HepG2 (cell line): Measurements from ENCODE around the gene FBXO10. TPM values are rescaled to one million over a fixed set of nuclear protein-coding genes. Genes with fewer than 3 reads are reported as not detected.

Experiments
- CBX5 ChIP-seq: sonication (generic); formaldehyde crosslinking; IDR thresholded peaks from 2 replicates; pipeline ENCODE4 v1.4.0; 2020; ENCODE audit warnings: missing genetic modification reagents, borderline replicate concordance
- DMAP1 ChIP-seq: IDR thresholded peaks from 2 replicates; pipeline ENCODE4 v1.6.1; 2016
- ONECUT2 ChIP-seq: sonication (generic); formaldehyde crosslinking; IDR thresholded peaks from 2 replicates; pipeline ENCODE4 v1.4.0; 2020; ENCODE audit warnings: missing genetic modification reagents
- POLR2AphosphoS2 ChIP-seq: IDR thresholded peaks from 2 replicates; pipeline ENCODE4 v1.6.1; 2011; ENCODE audit warnings: low read depth, low read length, improper control_type of control experiment
- TARDBP ChIP-seq: sonication (generic); formaldehyde crosslinking; IDR thresholded peaks from 2 replicates; pipeline ENCODE4 v1.8.0; 2022; ENCODE audit warnings: mild to moderate bottlenecking, missing genetic modification reagents
- ZFP41 ChIP-seq: sonication (generic); formaldehyde crosslinking; IDR thresholded peaks from 2 replicates; pipeline ENCODE4 v1.4.0; 2020; ENCODE audit warnings: mild to moderate bottlenecking, missing genetic modification reagents, borderline replicate concordance
- ZNF143 ChIP-seq: sonication (generic); formaldehyde crosslinking; IDR thresholded peaks from 2 replicates; pipeline ENCODE4 v1.4.0; 2020; ENCODE audit warnings: missing genetic modification reagents
- ZNF331 ChIP-seq: sonication (generic); formaldehyde crosslinking; IDR thresholded peaks from 2 replicates; pipeline ENCODE4 v1.4.0; 2020; ENCODE audit warnings: missing genetic modification reagents
- ZNF34 ChIP-seq: sonication (generic); formaldehyde crosslinking; IDR thresholded peaks from 2 replicates; pipeline ENCODE4 v1.4.0; 2020; ENCODE audit warnings: mild to moderate bottlenecking, missing genetic modification reagents, borderline replicate concordance
- ZNF350 ChIP-seq: sonication (generic); formaldehyde crosslinking; IDR thresholded peaks from 2 replicates; pipeline ENCODE4 v1.4.0; 2020; ENCODE audit warnings: mild to moderate bottlenecking, low read depth, missing genetic modification reagents, borderline replicate concordance
- ZNF761 ChIP-seq: sonication (generic); formaldehyde crosslinking; conservative IDR thresholded peaks from 2 replicates; pipeline ENCODE4 v1.4.0; 2020; ENCODE audit warnings: mild to moderate bottlenecking, missing genetic modification reagents
- polyA plus RNA-seq, 8 experiments: library from polyadenylated mRNA; depleted of rRNA in 3 of 8; stranded (reverse) in 7 of 8; unstranded in 1 of 8; fragments of >200 nt; fragmentation: Illumina TruSeq in 4 of 8; extraction: Trizol in 4 of 8; gene quantifications; 2 replicates each; pipeline versions ENCODE4 v1.2.1 to v1.2.3, GENCODE V29; 2011 to 2016; ENCODE audit warnings: low read depth in 4 of 8, missing spikeins in 1 of 8, mixed read lengths in 1 of 8; ENCODE audit not compliant: insufficient read depth in 1 of 8
- total RNA-seq, 5 experiments: library from RNA; depleted of rRNA; stranded (reverse); fragments of >200 nt; fragmentation: Illumina TruSeq; extraction: Trizol; gene quantifications; 2 replicates each; pipeline ENCODE4 v1.2.3, GENCODE V29; 2016; ENCODE audit warnings: low read depth in 1 of 5
- TF ChIP-seq, protein P1 (sequence below): sonication (generic); formaldehyde crosslinking; IDR thresholded peaks from 2 replicates; pipeline ENCODE4 v1.4.0; 2020; ENCODE audit warnings: missing genetic modification reagents, borderline replicate concordance
- TF ChIP-seq, protein P2 (sequence below): IDR thresholded peaks from 2 replicates; pipeline ENCODE4 v1.6.1; 2016
- TF ChIP-seq, protein P3 (sequence below): sonication (generic); formaldehyde crosslinking; conservative IDR thresholded peaks from 2 replicates; pipeline ENCODE4 v1.8.0; 2022; ENCODE audit warnings: mild to moderate bottlenecking, moderate library complexity, missing genetic modification reagents
- TF ChIP-seq, protein P4 (sequence below): sonication (generic); formaldehyde crosslinking; IDR thresholded peaks from 2 replicates; pipeline ENCODE4 v1.4.0; 2020; ENCODE audit warnings: missing genetic modification reagents, borderline replicate concordance
- TF ChIP-seq, protein P5 (sequence below): sonication (generic); formaldehyde crosslinking; conservative IDR thresholded peaks from 2 replicates; pipeline ENCODE4 v1.4.0; 2020; ENCODE audit warnings: mild to moderate bottlenecking, missing genetic modification reagents, moderate library complexity

Gene FBXO10
- total and polyA plus RNA-seq, 2 of the 13 experiments (the other 11 are each of a cell fraction or from before 2014, with no cell fraction given): 3.1 to 5.1 TPM

DNA sequence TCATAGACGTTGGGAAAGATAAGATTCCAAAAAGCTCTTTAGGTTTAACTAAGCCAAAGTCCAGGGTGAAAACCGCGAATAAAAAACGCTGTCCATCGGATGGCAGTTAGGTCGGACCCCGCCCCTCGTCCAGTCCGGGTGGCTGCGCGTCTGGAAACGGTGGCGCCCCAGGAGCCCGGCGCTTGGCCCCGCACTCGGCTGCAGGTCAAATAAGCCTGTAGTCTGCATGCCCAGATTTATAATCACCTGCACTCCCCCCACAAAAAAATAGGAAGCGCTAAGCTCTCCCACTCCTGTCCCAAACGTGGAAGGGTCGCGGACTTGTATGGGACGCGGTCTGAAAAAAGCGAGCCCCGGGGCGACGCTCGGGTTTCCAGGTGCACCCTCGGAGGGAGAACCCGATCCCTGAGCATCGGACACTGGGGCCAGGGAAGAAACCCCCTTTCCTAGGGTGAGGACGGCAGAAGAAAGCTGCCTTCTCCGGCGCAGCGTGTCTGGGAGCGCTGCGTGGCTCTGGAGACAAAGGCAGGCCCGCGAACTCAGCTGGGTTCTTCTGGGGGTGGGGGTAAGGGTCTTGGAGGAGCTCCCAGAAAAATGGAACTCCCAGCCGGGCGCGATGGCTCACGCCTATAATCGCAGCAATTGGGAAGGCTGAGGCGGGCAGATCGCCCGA is 110.0 kb downstream of the FBXO10 start (continued):
- TF ChIP-seq, protein P1, sequence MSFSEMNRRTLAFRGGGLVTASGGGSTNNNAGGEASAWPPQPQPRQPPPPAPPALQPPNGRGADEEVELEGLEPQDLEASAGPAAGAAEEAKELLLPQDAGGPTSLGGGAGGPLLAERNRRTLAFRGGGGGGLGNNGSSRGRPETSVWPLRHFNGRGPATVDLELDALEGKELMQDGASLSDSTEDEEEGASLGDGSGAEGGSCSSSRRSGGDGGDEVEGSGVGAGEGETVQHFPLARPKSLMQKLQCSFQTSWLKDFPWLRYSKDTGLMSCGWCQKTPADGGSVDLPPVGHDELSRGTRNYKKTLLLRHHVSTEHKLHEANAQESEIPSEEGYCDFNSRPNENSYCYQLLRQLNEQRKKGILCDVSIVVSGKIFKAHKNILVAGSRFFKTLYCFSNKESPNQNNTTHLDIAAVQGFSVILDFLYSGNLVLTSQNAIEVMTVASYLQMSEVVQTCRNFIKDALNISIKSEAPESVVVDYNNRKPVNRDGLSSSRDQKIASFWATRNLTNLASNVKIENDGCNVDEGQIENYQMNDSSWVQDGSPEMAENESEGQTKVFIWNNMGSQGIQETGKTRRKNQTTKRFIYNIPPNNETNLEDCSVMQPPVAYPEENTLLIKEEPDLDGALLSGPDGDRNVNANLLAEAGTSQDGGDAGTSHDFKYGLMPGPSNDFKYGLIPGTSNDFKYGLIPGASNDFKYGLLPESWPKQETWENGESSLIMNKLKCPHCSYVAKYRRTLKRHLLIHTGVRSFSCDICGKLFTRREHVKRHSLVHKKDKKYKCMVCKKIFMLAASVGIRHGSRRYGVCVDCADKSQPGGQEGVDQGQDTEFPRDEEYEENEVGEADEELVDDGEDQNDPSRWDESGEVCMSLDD (CRISPR knock-in tag): no peak; the same call in 1 of the 2 replicates
- TF ChIP-seq ZFP41 (no peak), DMAP1 (CRISPR knock-in tag) (peak; percentile 49; the same call in 1 of the 2 replicates), ZNF331 (no peak), ONECUT2 (CRISPR knock-in tag) (no peak), ZNF350 (no peak; the same call in 1 of the 2 replicates), POLR2AphosphoS2 (no peak; the same call in 1 of the 2 replicates), ZNF761 (CRISPR knock-in tag) (0 out of 2 replicates have a peak, but pooled peaks have one; percentile 29), ZNF143 (no peak), TARDBP (CRISPR knock-in tag) (no peak), CBX5 (CRISPR knock-in tag) (no peak), ZNF34 (CRISPR knock-in tag) (no peak)
- TF ChIP-seq, protein P2, sequence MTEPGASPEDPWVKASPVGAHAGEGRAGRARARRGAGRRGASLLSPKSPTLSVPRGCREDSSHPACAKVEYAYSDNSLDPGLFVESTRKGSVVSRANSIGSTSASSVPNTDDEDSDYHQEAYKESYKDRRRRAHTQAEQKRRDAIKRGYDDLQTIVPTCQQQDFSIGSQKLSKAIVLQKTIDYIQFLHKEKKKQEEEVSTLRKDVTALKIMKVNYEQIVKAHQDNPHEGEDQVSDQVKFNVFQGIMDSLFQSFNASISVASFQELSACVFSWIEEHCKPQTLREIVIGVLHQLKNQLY (CRISPR knock-in tag): no peak
- TF ChIP-seq, protein P3, sequence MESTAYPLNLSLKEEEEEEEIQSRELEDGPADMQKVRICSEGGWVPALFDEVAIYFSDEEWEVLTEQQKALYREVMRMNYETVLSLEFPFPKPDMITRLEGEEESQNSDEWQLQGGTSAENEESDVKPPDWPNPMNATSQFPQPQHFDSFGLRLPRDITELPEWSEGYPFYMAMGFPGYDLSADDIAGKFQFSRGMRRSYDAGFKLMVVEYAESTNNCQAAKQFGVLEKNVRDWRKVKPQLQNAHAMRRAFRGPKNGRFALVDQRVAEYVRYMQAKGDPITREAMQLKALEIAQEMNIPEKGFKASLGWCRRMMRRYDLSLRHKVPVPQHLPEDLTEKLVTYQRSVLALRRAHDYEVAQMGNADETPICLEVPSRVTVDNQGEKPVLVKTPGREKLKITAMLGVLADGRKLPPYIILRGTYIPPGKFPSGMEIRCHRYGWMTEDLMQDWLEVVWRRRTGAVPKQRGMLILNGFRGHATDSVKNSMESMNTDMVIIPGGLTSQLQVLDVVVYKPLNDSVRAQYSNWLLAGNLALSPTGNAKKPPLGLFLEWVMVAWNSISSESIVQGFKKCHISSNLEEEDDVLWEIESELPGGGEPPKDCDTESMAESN (CRISPR knock-in tag): peak; percentile 44; the same call in 1 of the 2 replicates
- TF ChIP-seq, protein P4, sequence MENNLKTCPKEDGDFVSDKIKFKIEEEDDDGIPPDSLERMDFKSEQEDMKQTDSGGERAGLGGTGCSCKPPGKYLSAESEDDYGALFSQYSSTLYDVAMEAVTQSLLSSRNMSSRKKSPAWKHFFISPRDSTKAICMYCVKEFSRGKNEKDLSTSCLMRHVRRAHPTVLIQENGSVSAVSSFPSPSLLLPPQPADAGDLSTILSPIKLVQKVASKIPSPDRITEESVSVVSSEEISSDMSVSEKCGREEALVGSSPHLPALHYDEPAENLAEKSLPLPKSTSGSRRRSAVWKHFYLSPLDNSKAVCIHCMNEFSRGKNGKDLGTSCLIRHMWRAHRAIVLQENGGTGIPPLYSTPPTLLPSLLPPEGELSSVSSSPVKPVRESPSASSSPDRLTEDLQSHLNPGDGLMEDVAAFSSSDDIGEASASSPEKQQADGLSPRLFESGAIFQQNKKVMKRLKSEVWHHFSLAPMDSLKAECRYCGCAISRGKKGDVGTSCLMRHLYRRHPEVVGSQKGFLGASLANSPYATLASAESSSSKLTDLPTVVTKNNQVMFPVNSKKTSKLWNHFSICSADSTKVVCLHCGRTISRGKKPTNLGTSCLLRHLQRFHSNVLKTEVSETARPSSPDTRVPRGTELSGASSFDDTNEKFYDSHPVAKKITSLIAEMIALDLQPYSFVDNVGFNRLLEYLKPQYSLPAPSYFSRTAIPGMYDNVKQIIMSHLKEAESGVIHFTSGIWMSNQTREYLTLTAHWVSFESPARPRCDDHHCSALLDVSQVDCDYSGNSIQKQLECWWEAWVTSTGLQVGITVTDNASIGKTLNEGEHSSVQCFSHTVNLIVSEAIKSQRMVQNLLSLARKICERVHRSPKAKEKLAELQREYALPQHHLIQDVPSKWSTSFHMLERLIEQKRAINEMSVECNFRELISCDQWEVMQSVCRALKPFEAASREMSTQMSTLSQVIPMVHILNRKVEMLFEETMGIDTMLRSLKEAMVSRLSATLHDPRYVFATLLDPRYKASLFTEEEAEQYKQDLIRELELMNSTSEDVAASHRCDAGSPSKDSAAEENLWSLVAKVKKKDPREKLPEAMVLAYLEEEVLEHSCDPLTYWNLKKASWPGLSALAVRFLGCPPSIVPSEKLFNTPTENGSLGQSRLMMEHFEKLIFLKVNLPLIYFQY (CRISPR knock-in tag): no peak
- TF ChIP-seq, protein P5, sequence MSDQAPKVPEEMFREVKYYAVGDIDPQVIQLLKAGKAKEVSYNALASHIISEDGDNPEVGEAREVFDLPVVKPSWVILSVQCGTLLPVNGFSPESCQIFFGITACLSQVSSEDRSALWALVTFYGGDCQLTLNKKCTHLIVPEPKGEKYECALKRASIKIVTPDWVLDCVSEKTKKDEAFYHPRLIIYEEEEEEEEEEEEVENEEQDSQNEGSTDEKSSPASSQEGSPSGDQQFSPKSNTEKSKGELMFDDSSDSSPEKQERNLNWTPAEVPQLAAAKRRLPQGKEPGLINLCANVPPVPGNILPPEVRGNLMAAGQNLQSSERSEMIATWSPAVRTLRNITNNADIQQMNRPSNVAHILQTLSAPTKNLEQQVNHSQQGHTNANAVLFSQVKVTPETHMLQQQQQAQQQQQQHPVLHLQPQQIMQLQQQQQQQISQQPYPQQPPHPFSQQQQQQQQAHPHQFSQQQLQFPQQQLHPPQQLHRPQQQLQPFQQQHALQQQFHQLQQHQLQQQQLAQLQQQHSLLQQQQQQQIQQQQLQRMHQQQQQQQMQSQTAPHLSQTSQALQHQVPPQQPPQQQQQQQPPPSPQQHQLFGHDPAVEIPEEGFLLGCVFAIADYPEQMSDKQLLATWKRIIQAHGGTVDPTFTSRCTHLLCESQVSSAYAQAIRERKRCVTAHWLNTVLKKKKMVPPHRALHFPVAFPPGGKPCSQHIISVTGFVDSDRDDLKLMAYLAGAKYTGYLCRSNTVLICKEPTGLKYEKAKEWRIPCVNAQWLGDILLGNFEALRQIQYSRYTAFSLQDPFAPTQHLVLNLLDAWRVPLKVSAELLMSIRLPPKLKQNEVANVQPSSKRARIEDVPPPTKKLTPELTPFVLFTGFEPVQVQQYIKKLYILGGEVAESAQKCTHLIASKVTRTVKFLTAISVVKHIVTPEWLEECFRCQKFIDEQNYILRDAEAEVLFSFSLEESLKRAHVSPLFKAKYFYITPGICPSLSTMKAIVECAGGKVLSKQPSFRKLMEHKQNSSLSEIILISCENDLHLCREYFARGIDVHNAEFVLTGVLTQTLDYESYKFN (CRISPR knock-in tag): no peak
